HG02981 (cell line): ENCODE data around the gene CORO7.
A peak's percentile ranks its signal among the peaks of the same experiment; 100 is the strongest.

Experiments used
- ATAC-seq: cut with Tn5 transposase; IDR thresholded peaks from one replicate; pipeline ENCODE4 v1.9.1; 2021; ENCODE audit warnings: mild to moderate bottlenecking, moderate library complexity; ENCODE audit not compliant: unreplicated experiment

CORO7 gene

GRCh38 chr16:4373356-4373908 is 43.0 kb downstream of the CORO7 start:
- ATAC-seq = no peak

- ATAC-seq = no peak
Measured at GRCh38 chr16:4372578-4373355, 43.6 kb downstream of the CORO7 start.

GRCh38 chr16:4372001-4372577 is 44.3 kb downstream of the CORO7 start:
- ATAC-seq = peak; percentile 40

GRCh38 chr16:4371357-4372000 is 44.9 kb downstream of the CORO7 start, which contains the start of gene VASN:
Gene VASN (plus strand): TSS chr16:4371848. CDS start chr16:4380878, 9,030 bp downstream.
- ATAC-seq = peak; percentile 57

GRCh38 chr16:4370570-4371356 is 45.6 kb downstream of the CORO7 start:
- ATAC-seq = no peak

GRCh38 chr16:4370151-4370550 is 46.2 kb downstream of the CORO7 start:
- ATAC-seq = no peak

- no peak for ATAC-seq
Measured at GRCh38 chr16:4369007-4369733, 47.2 kb downstream of the CORO7 start.

GRCh38 chr16:4367393-4367856 is 49.0 kb downstream of the CORO7 start:
- ATAC-seq = no peak

GRCh38 chr16:4366016-4366415 is 50.4 kb downstream of the CORO7 start:
- ATAC-seq = no peak

GRCh38 chr16:4365615-4366014 is 50.8 kb downstream of the CORO7 start:
- no peak for ATAC-seq

- ATAC-seq = peak; percentile 60
Measured at GRCh38 chr16:4365014-4365406, 51.4 kb downstream of the CORO7 start.

GRCh38 chr16:4364196-4365013 is 52.0 kb downstream of the CORO7 start:
- ATAC-seq = no peak

GRCh38 chr16:4362476-4363135 is 53.8 kb downstream of the CORO7 start:
- ATAC-seq = no peak

GRCh38 chr16:4361944-4362311 is 54.5 kb downstream of the CORO7 start:
- ATAC-seq = no peak

- no peak for ATAC-seq
Measured at GRCh38 chr16:4361033-4361943, 55.1 kb downstream of the CORO7 start.

- ATAC-seq = no peak
Measured at GRCh38 chr16:4360538-4361021, 55.8 kb downstream of the CORO7 start.

- no peak for ATAC-seq
Measured at GRCh38 chr16:4359914-4360313, 56.5 kb downstream of the CORO7 start.
